ENCODE data around the gene HHAT. TPM values are rescaled to one million over a fixed set of nuclear protein-coding genes. Genes with fewer than 3 reads are reported as not detected.

The HHAT gene
- polyA plus RNA-seq, 3 donors, result 1.1 to 1.6 (median 1.5) TPM

DNA sequence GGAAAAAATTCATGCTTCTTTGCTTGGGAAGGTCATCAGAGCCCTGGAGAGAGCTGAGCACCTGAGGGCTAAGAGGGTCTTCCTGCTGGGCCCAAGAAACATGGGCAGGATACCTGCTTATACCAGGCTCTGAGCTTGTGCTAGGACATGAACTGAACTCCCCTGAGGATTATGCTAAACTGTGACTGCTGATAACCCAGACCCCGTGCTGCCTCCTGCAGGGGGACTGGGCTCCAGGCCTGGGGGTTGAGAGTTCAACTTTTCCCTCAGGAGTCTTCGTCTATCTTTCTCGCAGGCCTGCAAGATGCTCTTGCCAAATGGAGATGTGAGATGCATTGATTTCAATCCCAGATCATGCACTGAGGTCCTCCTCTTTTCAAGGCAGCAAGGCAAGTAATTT, 368.5 kb downstream of the HHAT start:
- no CpG with 5 or more reads among the region's 3 CpGs for WGBS (ENCODE audit: insufficient coverage)
- peaks cover 3 to 6% of the 10 kb centered on the region in 2 donors for H3K4me1 ChIP-seq (ENCODE audit: control insufficient read depth in 1 of 2, insufficient read depth in 2 of 2, low read length in 2 of 2)
- H3K9me3 Mint-ChIP-seq, result peaks cover 0 to 4% (median 0%) of the 10 kb centered on the region in 7 donors
- no peak overlapping the region for H3K4me3 ChIP-seq (replicated peaks in 1 of 3; ENCODE audit: low read depth in 2 of 3, low read length in 3 of 3)
- H3K4me3 Mint-ChIP-seq, result no peak overlapping the region
- H3K27ac Mint-ChIP-seq, result no peak overlapping the region
- no peak for DNase-seq
- peaks cover 1 to 5% (median 2%) of the 10 kb centered on the region in 3 donors for H3K27me3 Mint-ChIP-seq (ENCODE audit: low read depth in 3 of 3)
- no peaks in the 10 kb centered on the region for H4K20me1 ChIP-seq (ENCODE audit: insufficient read depth, low read length)
- TF ChIP-seq, protein P1, sequence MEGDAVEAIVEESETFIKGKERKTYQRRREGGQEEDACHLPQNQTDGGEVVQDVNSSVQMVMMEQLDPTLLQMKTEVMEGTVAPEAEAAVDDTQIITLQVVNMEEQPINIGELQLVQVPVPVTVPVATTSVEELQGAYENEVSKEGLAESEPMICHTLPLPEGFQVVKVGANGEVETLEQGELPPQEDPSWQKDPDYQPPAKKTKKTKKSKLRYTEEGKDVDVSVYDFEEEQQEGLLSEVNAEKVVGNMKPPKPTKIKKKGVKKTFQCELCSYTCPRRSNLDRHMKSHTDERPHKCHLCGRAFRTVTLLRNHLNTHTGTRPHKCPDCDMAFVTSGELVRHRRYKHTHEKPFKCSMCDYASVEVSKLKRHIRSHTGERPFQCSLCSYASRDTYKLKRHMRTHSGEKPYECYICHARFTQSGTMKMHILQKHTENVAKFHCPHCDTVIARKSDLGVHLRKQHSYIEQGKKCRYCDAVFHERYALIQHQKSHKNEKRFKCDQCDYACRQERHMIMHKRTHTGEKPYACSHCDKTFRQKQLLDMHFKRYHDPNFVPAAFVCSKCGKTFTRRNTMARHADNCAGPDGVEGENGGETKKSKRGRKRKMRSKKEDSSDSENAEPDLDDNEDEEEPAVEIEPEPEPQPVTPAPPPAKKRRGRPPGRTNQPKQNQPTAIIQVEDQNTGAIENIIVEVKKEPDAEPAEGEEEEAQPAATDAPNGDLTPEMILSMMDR (IDR thresholded peaks at IDR 0.05), result no peak
- H3K27me3 ChIP-seq (ENCODE audit: control insufficient read depth in 2 of 2, insufficient read depth in 2 of 2, low read length in 2 of 2), result no peaks in the 10 kb centered on the region
- H3K79me2 ChIP-seq (ENCODE audit: insufficient read depth, low read length), result no peaks in the 10 kb centered on the region
- H3K9ac ChIP-seq (ENCODE audit: insufficient read depth, low read length, poor library complexity, severe bottlenecking), result no peak overlapping the region
- no peaks in the 10 kb centered on the region for H3K36me3 ChIP-seq (replicated peaks in 1 of 2; ENCODE audit: control insufficient read depth in 1 of 2, insufficient read depth in 2 of 2, low read length in 2 of 2)
- no peaks in the 10 kb centered on the region for H3K36me3 Mint-ChIP-seq
- H3K4me2 ChIP-seq (replicated peaks; ENCODE audit: extremely low read depth, low read length, poor library complexity, severe bottlenecking), result no peak overlapping the region
- intact Hi-C loops (cut with micrococcal nuclease), result no loop called here
- H3K9me3 ChIP-seq (replicated peaks in 1 of 2; ENCODE audit: control insufficient read depth in 1 of 2, insufficient read depth in 1 of 2, low read length in 2 of 2), result no peaks in the 10 kb centered on the region
- peaks cover 11% of the 10 kb centered on the region for H3K4me1 Mint-ChIP-seq
- H2AFZ ChIP-seq (ENCODE audit: insufficient read depth, low read depth, low read length, poor library complexity, severe bottlenecking), result no peak overlapping the region
- H3K27ac ChIP-seq (ENCODE audit: low read depth in 1 of 2, low read length in 2 of 2), result no peak overlapping the region

DNA sequence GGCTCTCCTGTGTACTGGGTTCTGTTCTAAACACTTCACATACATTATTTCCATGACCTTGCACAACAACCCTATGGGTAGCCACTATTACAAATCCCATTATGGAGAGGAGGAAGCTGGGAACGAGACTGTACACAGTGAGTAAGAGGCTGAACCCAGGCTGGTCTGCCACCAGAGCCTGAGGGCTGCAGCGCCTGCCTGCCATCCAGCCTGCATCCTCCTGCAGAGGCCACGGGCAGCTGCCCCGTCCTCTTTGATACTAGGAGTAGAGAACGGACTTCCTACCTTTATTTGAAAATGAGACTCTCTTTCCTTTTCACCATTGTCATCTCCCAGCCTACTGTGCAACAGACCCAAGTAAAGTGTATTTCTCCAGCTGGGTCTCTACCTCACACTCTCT, 370.0 kb downstream of the HHAT start:
- H3K4me1 ChIP-seq (ENCODE audit: control insufficient read depth in 1 of 2, insufficient read depth in 2 of 2, low read length in 2 of 2), result no peaks in the 10 kb centered on the region
- TF ChIP-seq, protein P1 (IDR thresholded peaks at IDR 0.05), result no peak
- Mint-ChIP-seq H3K36me3 (no peaks in the 10 kb centered on the region), H3K27ac (no peak overlapping the region), H3K4me3 (no peak overlapping the region), H3K9me3 (peaks cover 0 to 4% (median 0%) of the 10 kb centered on the region in 7 donors), H3K27me3 (ENCODE audit: low read depth in 3 of 3) (peaks cover 1 to 5% (median 2%) of the 10 kb centered on the region in 3 donors), H3K4me1 (no peaks in the 10 kb centered on the region)
- no peak overlapping the region for H3K9ac ChIP-seq (ENCODE audit: insufficient read depth, low read length, poor library complexity, severe bottlenecking)
- H3K4me3 ChIP-seq (replicated peaks in 1 of 3; ENCODE audit: low read depth in 2 of 3, low read length in 3 of 3), result no peak overlapping the region
- no peaks in the 10 kb centered on the region for H3K9me3 ChIP-seq (replicated peaks in 1 of 2; ENCODE audit: control insufficient read depth in 1 of 2, insufficient read depth in 1 of 2, low read length in 2 of 2)
- H4K20me1 ChIP-seq (ENCODE audit: insufficient read depth, low read length), result no peaks in the 10 kb centered on the region
- no peaks in the 10 kb centered on the region for H3K27me3 ChIP-seq (ENCODE audit: control insufficient read depth in 2 of 2, insufficient read depth in 2 of 2, low read length in 2 of 2)
- WGBS (ENCODE audit: insufficient coverage), result 80% methylated on average over 1 of the region's 5 CpGs
- no peaks in the 10 kb centered on the region for H3K79me2 ChIP-seq (ENCODE audit: insufficient read depth, low read length)
- no peak overlapping the region for H3K4me2 ChIP-seq (replicated peaks; ENCODE audit: extremely low read depth, low read length, poor library complexity, severe bottlenecking)
- DNase-seq, result no peak
- no peak overlapping the region for H2AFZ ChIP-seq (ENCODE audit: insufficient read depth, low read depth, low read length, poor library complexity, severe bottlenecking)
- intact Hi-C loops (cut with micrococcal nuclease), result no loop called here
- H3K36me3 ChIP-seq (replicated peaks in 1 of 2; ENCODE audit: control insufficient read depth in 1 of 2, insufficient read depth in 2 of 2, low read length in 2 of 2), result no peaks in the 10 kb centered on the region
- H3K27ac ChIP-seq (ENCODE audit: low read depth in 1 of 2, low read length in 2 of 2), result no peak overlapping the region
